DOHH2 (cell line): ENCODE measurements around the gene CACNG1.

Source experiments
- H3F3A ChIP-seq: fragments of 200-600 bp; sonication (generic), shearing (Covaris generic); 2 replicates; pipeline ENCODE4 v1.6.0; 2016; ENCODE audit warnings: antibody characterized with exemption, mild to moderate bottlenecking; ENCODE audit not compliant: control insufficient read depth, insufficient read depth
- H3K27ac ChIP-seq: fragments of 200-600 bp; sonication (generic); 2 replicates; pipeline ENCODE4 v1.5.1; 2014; ENCODE audit warnings: low read depth, mild to moderate bottlenecking, low read length, moderate library complexity
- H3K27me3 ChIP-seq: fragments of 200-600 bp; sonication (generic); 2 replicates; pipeline ENCODE4 v1.6.1; 2014; ENCODE audit warnings: mild to moderate bottlenecking, low read length, mixed read lengths; ENCODE audit not compliant: control insufficient read depth
- H3K36me3 ChIP-seq: fragments of 200-600 bp; sonication (generic); 2 replicates; pipeline ENCODE4 v1.6.1; 2014; ENCODE audit warnings: mild to moderate bottlenecking, low read length, moderate library complexity, mixed read lengths; ENCODE audit not compliant: control insufficient read depth
- H3K4me1 ChIP-seq: fragments of 200-600 bp; sonication (generic); 2 replicates; pipeline ENCODE4 v1.6.1; 2014; ENCODE audit warnings: mild to moderate bottlenecking, low read length, mixed read lengths; ENCODE audit not compliant: control insufficient read depth
- H3K4me2 ChIP-seq: fragments of 200-600 bp; sonication (generic); 2 replicates; pipeline ENCODE4 v1.6.0; 2014; ENCODE audit warnings: mild to moderate bottlenecking, low read length, moderate library complexity
- H3K4me3 ChIP-seq: fragments of 200-600 bp; sonication (generic); 2 replicates; pipeline ENCODE4 v1.5.1; 2014; ENCODE audit warnings: mild to moderate bottlenecking, low read length, mixed read lengths
- H3K79me2 ChIP-seq: fragments of 200-600 bp; sonication (generic); 2 replicates; pipeline ENCODE4 v1.6.1; 2014; ENCODE audit warnings: mild to moderate bottlenecking, low read length, mixed read lengths; ENCODE audit not compliant: control insufficient read depth
- H3K9me2 ChIP-seq: fragments of 200-600 bp; sonication (generic); replicated peaks from 2 replicates; pipeline ENCODE4 v1.6.1; 2014; ENCODE audit warnings: mild to moderate bottlenecking, low read length, mixed read lengths; ENCODE audit not compliant: control insufficient read depth
- H3K9me3 ChIP-seq: fragments of 200-600 bp; sonication (generic); 2 replicates; pipeline ENCODE4 v1.6.1; 2014; ENCODE audit warnings: antibody characterized with exemption, low read length, mixed read lengths; ENCODE audit not compliant: control insufficient read depth, insufficient read depth
- H4K20me1 ChIP-seq: fragments of 200-600 bp; sonication (generic); 2 replicates; pipeline ENCODE4 v1.6.0; 2014; ENCODE audit warnings: low read depth, mild to moderate bottlenecking, antibody characterized with exemption, low read length, moderate library complexity; ENCODE audit not compliant: control insufficient read depth, insufficient read depth
- CTCF ChIP-seq: fragments of 200-600 bp; sonication (generic); IDR thresholded peaks from one replicate; pipeline ENCODE4 v1.5.1; 2014; ENCODE audit warnings: antibody characterized with exemption, mild to moderate bottlenecking, low read depth, low read length; ENCODE audit not compliant: poor library complexity, severe bottlenecking
- EZH2phosphoT487 ChIP-seq: fragments of 200-600 bp; sonication (generic); IDR thresholded peaks from 2 replicates; pipeline ENCODE4 v1.6.1; 2017; ENCODE audit warnings: borderline replicate concordance, mild to moderate bottlenecking, antibody characterized with exemption, low read length, moderate library complexity, mixed read lengths

CACNG1 gene

GRCh38 chr17:67030641-67031040 lies 13.7 kb upstream of the CACNG1 start:
- H3F3A ChIP-seq = no peaks in the 10 kb centered on the region
- H3K79me2 ChIP-seq = no peaks in the 10 kb centered on the region
- H3K36me3 ChIP-seq = no peaks in the 10 kb centered on the region
- no peak overlapping the region for H3K4me2 ChIP-seq
- no peaks in the 10 kb centered on the region for H3K9me2 ChIP-seq
- H3K9me3 ChIP-seq = no peaks in the 10 kb centered on the region
- no peaks in the 10 kb centered on the region for H3K4me1 ChIP-seq
- H3K27ac ChIP-seq = no peak overlapping the region
- H3K27me3 ChIP-seq = peaks cover 3% of the 10 kb centered on the region
- TF ChIP-seq CTCF (no peak), EZH2phosphoT487 (no peak)
- H3K4me3 ChIP-seq = no peak overlapping the region
- no peaks in the 10 kb centered on the region for H4K20me1 ChIP-seq

GRCh38 chr17:67032382-67032781 lies 12.0 kb upstream of the CACNG1 start:
- Histone ChIP-seq H4K20me1 (no peaks in the 10 kb centered on the region), H3K9me2 (no peaks in the 10 kb centered on the region), H3K27ac (no peak overlapping the region), H3K36me3 (no peaks in the 10 kb centered on the region), H3K4me3 (no peak overlapping the region), H3K4me1 (no peaks in the 10 kb centered on the region), H3K27me3 (peaks cover 3% of the 10 kb centered on the region), H3F3A (no peaks in the 10 kb centered on the region), H3K9me3 (no peaks in the 10 kb centered on the region), H3K79me2 (no peaks in the 10 kb centered on the region), H3K4me2 (no peak overlapping the region)
- TF ChIP-seq CTCF = no peak
- TF ChIP-seq EZH2phosphoT487 = no peak

GRCh38 chr17:67032985-67033384 lies 11.4 kb upstream of the CACNG1 start:
- no peaks in the 10 kb centered on the region for H3K9me3 ChIP-seq
- H4K20me1 ChIP-seq = no peaks in the 10 kb centered on the region
- no peaks in the 10 kb centered on the region for H3K4me1 ChIP-seq
- H3F3A ChIP-seq = no peaks in the 10 kb centered on the region
- H3K27me3 ChIP-seq = peaks cover 3% of the 10 kb centered on the region
- H3K79me2 ChIP-seq = no peaks in the 10 kb centered on the region
- H3K27ac ChIP-seq = no peak overlapping the region
- no peak overlapping the region for H3K4me3 ChIP-seq
- no peaks in the 10 kb centered on the region for H3K36me3 ChIP-seq
- H3K4me2 ChIP-seq = no peak overlapping the region
- TF ChIP-seq EZH2phosphoT487 (no peak), CTCF (no peak)
- H3K9me2 ChIP-seq = no peaks in the 10 kb centered on the region

- Histone ChIP-seq H3K4me2 (no peak overlapping the region), H3K4me1 (no peaks in the 10 kb centered on the region), H3K36me3 (no peaks in the 10 kb centered on the region), H3K79me2 (no peaks in the 10 kb centered on the region), H3F3A (no peaks in the 10 kb centered on the region), H3K27ac (no peak overlapping the region), H3K4me3 (no peak overlapping the region), H3K9me2 (no peaks in the 10 kb centered on the region), H3K27me3 (peaks cover 3% of the 10 kb centered on the region), H4K20me1 (no peaks in the 10 kb centered on the region), H3K9me3 (no peaks in the 10 kb centered on the region)
- no peak for TF ChIP-seq CTCF
- no peak for TF ChIP-seq EZH2phosphoT487
Measured at GRCh38 chr17:67033613-67034012, 10.7 kb upstream of the CACNG1 start.
